Activated T-helper 2 cell treated with anti-CD3 and anti-CD28 coated beads, Interferon-gamma antibody, Interleukin-2, Interleukin-4, amounts not matched to agents 10 μg/mL and 5 μg/mL and 100 μg/mL, durations not matched to agents 14 hours and 24 hours and 36 hours (primary cell): ENCODE results near the gene C1QTNF8. TPM values are rescaled to one million over a fixed set of nuclear protein-coding genes. Genes with fewer than 3 reads are reported as not detected.

Experiments
- DNase-seq: peaks from one replicate; pipeline ENCODE4 v3.0.0; 2021; ENCODE audit warnings: low spot score
- H3K27ac Mint-ChIP-seq: one replicate; pipeline ENCODE4 v1.8.0; 2021; ENCODE audit warnings: mixed read lengths
- H3K27me3 Mint-ChIP-seq: one replicate; pipeline ENCODE4 v1.8.0; 2021; ENCODE audit warnings: low read depth, mixed read lengths
- H3K36me3 Mint-ChIP-seq: one replicate; pipeline ENCODE4 v1.8.0; 2021; ENCODE audit warnings: low read depth, mixed read lengths
- H3K4me1 Mint-ChIP-seq: one replicate; pipeline ENCODE4 v1.8.0; 2021; ENCODE audit warnings: low read depth, mixed read lengths
- H3K4me3 Mint-ChIP-seq: one replicate; pipeline ENCODE4 v1.8.0; 2021; ENCODE audit warnings: low read depth, mild to moderate bottlenecking, moderate library complexity, mixed read lengths
- H3K9me3 Mint-ChIP-seq: one replicate; pipeline ENCODE4 v1.8.0; 2021; ENCODE audit warnings: mixed read lengths
- intact Hi-C: fragments of 100-400 bp; cut with micrococcal nuclease; formaldehyde crosslinking; loops from one replicate; pipeline ENCODE4 v1.15.1; 2023
- total RNA-seq: library from RNA; stranded (reverse); gene quantifications from 2 replicates; pipeline ENCODE4 v1.2.3, GENCODE V29; 2022

C1QTNF8 gene, protein sequence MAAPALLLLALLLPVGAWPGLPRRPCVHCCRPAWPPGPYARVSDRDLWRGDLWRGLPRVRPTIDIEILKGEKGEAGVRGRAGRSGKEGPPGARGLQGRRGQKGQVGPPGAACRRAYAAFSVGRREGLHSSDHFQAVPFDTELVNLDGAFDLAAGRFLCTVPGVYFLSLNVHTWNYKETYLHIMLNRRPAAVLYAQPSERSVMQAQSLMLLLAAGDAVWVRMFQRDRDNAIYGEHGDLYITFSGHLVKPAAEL
- not detected in 2 replicates for total RNA-seq

DNA sequence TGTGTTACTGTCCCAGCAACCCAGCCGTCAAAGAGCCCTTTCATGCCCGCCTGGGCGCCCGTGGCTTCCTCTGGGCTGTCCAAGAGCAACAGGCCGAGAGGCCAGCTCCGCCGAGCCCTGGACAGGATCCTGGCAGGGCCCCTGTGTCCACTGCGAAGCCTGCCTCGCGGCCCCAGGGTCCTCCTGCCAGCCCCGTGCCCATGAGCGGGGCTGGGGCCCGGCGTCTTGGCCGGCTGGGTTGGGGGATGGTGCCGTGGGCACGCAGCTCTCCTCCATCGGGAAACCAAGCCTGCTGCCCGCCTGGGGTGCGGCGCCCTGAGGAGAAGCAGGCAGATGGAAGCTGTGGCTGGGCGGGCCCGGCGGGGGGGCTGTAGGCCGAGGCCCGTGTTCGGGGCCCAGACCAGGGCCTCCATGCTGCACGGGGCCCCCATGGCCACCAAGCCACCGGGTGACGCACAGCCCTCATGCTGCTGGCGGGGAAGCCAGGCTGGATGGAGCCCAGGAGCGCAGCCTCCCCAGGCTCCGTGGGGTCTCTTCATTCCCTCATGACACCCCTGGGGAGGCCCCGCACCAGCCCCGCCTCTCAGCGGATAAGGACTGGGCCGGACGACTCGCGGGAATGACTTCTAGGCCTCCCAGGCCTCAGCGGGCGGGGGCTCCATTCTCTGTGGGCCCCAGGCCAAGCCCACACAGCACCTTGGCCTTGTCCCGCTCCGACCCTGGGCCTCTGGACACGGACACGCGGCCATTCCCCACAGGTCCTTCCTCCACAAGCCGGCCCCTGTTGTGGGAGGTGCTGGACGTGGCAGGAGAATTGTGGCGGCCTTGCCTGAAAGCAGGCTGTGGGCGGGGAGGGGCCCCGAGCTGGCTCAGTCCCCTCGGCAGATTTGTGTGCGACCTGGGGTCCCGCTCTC is at the start of gene C1QTNF8:
C1QTNF8 (minus strand) TSS at position 76 of the 914 bp plus-strand sequence. CDS start 1,322 bp downstream, outside the sequence.
- DNase-seq = no peak
- H3K36me3 Mint-ChIP-seq = no peaks in the 10 kb centered on the region
- H3K27ac Mint-ChIP-seq = no peak within 1 kb of the TSS
- no peaks in the 10 kb centered on the region for H3K9me3 Mint-ChIP-seq
- H3K4me1 Mint-ChIP-seq = no peaks in the 10 kb centered on the region
- intact Hi-C loops = no loop called here
- H3K4me3 Mint-ChIP-seq = no peak within 1 kb of the TSS
- H3K27me3 Mint-ChIP-seq = no peaks in the 10 kb centered on the region

GRCh38 chr16:1145383-1146100 is 49.5 kb upstream of the C1QTNF8 start:
- Mint-ChIP-seq H3K4me3 (no peak overlapping the region), H3K27ac (no peak overlapping the region), H3K9me3 (peaks cover 6% of the 10 kb centered on the region), H3K36me3 (no peaks in the 10 kb centered on the region), H3K27me3 (no peaks in the 10 kb centered on the region), H3K4me1 (no peaks in the 10 kb centered on the region)
- no peak for DNase-seq
- intact Hi-C loops = no loop called here

- DNase-seq = no peak
- Mint-ChIP-seq H3K27me3 (no peaks in the 10 kb centered on the region), H3K27ac (no peak overlapping the region), H3K36me3 (no peaks in the 10 kb centered on the region), H3K4me1 (no peaks in the 10 kb centered on the region), H3K9me3 (peaks cover 6% of the 10 kb centered on the region), H3K4me3 (no peak overlapping the region)
- intact Hi-C loops = no loop called here
Measured at GRCh38 chr16:1144476-1145382, 48.7 kb upstream of the C1QTNF8 start.

DNA sequence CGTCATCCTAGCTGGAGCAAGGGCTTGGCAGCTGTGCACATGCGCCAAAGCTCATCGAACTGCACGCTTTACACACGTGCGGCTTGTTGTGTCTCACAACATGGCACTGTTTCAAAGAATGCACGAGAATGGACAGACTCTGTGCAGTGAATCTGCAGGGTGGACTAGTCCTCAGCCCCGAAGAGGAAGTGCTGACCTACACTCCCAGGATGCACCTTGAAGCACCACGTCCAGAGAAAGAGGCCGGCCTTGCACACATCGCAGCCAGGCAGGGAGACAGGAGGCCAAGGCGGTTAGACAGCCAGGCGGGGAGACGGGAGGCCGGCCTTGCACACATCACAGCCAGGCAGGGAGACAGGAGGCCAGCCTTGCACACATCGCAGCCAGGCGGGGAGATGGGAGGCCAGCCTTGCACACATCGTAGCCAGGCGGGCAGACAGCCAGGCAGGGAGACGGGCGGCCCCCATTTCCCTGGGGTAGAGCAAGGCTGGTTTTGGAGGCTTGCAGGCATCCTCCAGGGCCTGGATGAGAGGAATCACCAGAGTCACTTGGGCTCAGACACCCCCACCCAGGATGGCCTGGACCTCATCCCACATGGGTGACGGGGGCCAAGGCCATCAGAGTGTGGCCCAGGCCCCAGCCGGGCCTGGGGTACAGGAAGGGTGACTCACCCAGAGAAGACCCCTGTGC is 47.9 kb upstream of the C1QTNF8 start:
- Mint-ChIP-seq H3K27ac (no peak overlapping the region), H3K27me3 (no peaks in the 10 kb centered on the region), H3K9me3 (peaks cover 6% of the 10 kb centered on the region), H3K4me3 (no peak overlapping the region), H3K36me3 (no peaks in the 10 kb centered on the region), H3K4me1 (no peaks in the 10 kb centered on the region)
- DNase-seq = no peak
- intact Hi-C loops = no loop called here

DNA sequence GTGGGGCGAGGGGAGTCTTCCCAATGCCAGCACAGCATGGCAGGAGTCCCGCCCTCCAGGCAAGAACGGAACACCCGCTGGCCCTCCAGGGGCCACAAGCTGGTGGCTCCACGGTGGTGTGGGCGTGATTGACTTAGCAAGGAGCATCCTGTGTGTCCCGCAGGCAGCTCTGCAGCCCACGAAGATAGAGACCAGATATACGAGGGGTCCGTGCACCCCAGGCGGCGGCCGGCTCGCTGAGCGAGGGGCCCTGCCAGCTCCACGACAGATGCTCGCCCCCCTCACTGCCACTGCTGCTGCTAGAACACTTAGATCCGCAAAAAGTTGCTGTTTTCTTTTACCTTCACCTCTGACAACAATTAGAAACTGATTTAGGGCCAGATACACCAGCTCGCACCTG is 46.9 kb upstream of the C1QTNF8 start:
- Mint-ChIP-seq H3K27me3 (no peaks in the 10 kb centered on the region), H3K4me3 (no peak overlapping the region), H3K4me1 (no peaks in the 10 kb centered on the region), H3K9me3 (peaks cover 6% of the 10 kb centered on the region), H3K27ac (no peak overlapping the region), H3K36me3 (no peaks in the 10 kb centered on the region)
- intact Hi-C loops = no loop called here
- DNase-seq = no peak

DNA sequence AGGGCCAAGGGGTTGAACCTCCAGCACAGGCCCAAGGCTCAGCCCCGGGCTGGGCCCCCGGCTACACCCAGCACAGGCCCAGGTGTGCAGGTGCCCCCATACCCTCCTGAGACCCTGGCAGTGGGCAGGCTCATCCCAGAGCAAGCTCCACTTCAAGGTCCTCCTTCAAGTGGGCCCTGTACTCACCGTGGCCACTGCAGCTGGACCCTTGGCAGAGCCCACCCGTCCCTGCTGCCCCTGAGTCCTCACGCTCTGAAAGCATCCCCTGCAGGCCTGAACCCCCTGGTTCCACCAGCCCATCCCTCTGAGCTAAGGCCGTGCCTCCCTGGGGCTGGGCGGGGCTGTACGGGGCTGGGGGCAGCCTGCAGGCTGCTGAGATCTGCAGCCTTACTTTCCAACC is 45.7 kb upstream of the C1QTNF8 start:
- Mint-ChIP-seq H3K27ac (no peak overlapping the region), H3K4me3 (no peak overlapping the region), H3K27me3 (no peaks in the 10 kb centered on the region), H3K9me3 (no peaks in the 10 kb centered on the region), H3K4me1 (no peaks in the 10 kb centered on the region), H3K36me3 (no peaks in the 10 kb centered on the region)
- intact Hi-C loops = no loop called here
- DNase-seq = no peak

GRCh38 chr16:1141191-1141590 is 45.1 kb upstream of the C1QTNF8 start:
- intact Hi-C loops = no loop called here
- Mint-ChIP-seq H3K27me3 (no peaks in the 10 kb centered on the region), H3K4me3 (no peak overlapping the region), H3K36me3 (no peaks in the 10 kb centered on the region), H3K4me1 (no peaks in the 10 kb centered on the region), H3K9me3 (no peaks in the 10 kb centered on the region), H3K27ac (no peak overlapping the region)
- DNase-seq = no peak

DNA sequence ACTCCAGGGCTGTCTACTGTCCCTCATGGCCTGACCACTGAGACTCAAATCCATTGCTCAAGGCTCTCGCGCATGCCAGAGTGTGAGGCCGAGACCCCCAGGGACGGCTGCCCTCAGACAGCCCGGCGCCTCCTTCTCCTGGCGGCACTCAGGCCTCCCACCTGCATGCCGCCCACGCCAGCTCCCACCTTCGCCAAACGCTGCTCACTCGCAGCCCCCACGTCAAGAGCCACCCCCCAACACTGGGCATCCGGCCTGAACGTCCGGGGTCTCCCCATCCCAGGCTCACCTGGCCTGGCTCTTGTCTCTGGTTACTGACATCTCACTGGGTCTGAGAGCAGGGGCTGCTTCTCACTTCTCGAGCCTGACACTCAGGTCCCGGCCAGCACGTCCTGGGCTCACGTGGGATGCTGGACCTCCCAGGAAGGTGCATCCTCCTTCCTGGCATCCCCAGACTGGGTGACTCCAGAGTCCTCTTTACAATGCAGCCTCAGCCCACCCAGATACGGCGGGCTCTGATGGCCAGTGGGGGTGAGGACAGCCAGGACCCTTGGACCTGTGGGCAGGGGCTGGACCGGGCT is 44.6 kb upstream of the C1QTNF8 start:
- Mint-ChIP-seq H3K27ac (no peak overlapping the region), H3K4me3 (no peak overlapping the region), H3K36me3 (no peaks in the 10 kb centered on the region), H3K27me3 (no peaks in the 10 kb centered on the region), H3K9me3 (no peaks in the 10 kb centered on the region), H3K4me1 (no peaks in the 10 kb centered on the region)
- intact Hi-C loops = no loop called here
- DNase-seq = no peak

DNA sequence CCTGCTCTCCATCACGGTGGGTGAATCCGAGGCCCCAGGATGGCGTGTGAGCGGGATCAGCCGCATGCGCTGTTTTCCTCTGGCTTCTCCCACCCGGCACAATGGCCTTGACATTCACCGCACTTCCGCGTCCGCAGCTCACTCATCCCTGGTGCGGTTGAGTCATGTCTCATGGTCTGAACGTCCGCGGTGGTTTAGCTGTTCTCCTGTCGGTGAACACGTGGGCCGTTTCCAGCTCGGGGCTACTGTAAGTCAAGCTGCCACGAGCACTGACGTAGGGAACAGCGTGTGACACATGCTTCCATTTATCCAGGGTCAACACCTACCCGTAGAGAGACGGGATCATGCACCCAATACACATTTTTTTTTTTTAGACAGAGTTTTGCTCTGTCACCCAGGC is 41.6 kb upstream of the C1QTNF8 start:
- Mint-ChIP-seq H3K4me1 (no peaks in the 10 kb centered on the region), H3K36me3 (no peaks in the 10 kb centered on the region), H3K4me3 (no peak overlapping the region), H3K27ac (no peak overlapping the region), H3K27me3 (no peaks in the 10 kb centered on the region), H3K9me3 (no peaks in the 10 kb centered on the region)
- intact Hi-C loops = no loop called here
- DNase-seq = no peak

- H3K27ac Mint-ChIP-seq = no peak overlapping the region
- H3K36me3 Mint-ChIP-seq = no peaks in the 10 kb centered on the region
- DNase-seq = no peak
- H3K9me3 Mint-ChIP-seq = no peaks in the 10 kb centered on the region
- no peaks in the 10 kb centered on the region for H3K4me1 Mint-ChIP-seq
- H3K4me3 Mint-ChIP-seq = no peak overlapping the region
- no peaks in the 10 kb centered on the region for H3K27me3 Mint-ChIP-seq
- intact Hi-C loops = no loop called here
Measured at GRCh38 chr16:1135459-1135825, 39.4 kb upstream of the C1QTNF8 start.

- Mint-ChIP-seq H3K4me3 (no peak overlapping the region), H3K36me3 (no peaks in the 10 kb centered on the region), H3K4me1 (no peaks in the 10 kb centered on the region), H3K27ac (no peak overlapping the region), H3K9me3 (no peaks in the 10 kb centered on the region), H3K27me3 (no peaks in the 10 kb centered on the region)
- no peak for DNase-seq
- intact Hi-C loops = no loop called here
Measured at GRCh38 chr16:1134776-1135458, 38.9 kb upstream of the C1QTNF8 start.
